KG1 (cell line): ENCODE results near the gene SUCO.
"Not testable (repeated sequence)": the region's sequence is repeated elsewhere in the genome, so short reads cannot be mapped to it uniquely, and the experiment has no call there.

Experiments
- DNase-seq: peaks from one replicate; lab custom pipeline; 2025; lab: John Stamatoyannopoulos, UW

Gene SUCO

GRCh38 chr1:172559572-172560210 lies 26.7 kb downstream of the SUCO start:
- no peak for DNase-seq

GRCh38 chr1:172561252-172561651 lies 28.3 kb downstream of the SUCO start:
- no peak for DNase-seq

- no peak for DNase-seq
Observed at GRCh38 chr1:172566196-172566997, 33.4 kb downstream of the SUCO start.

GRCh38 chr1:172567720-172568119 lies 34.8 kb downstream of the SUCO start:
- no peak for DNase-seq

GRCh38 chr1:172574080-172574479 lies 41.1 kb downstream of the SUCO start:
- no peak for DNase-seq

GRCh38 chr1:172578586-172578985 lies 45.6 kb downstream of the SUCO start:
- no peak for DNase-seq

- no peak for DNase-seq
Observed at GRCh38 chr1:172581273-172581672, 48.3 kb downstream of the SUCO start.

GRCh38 chr1:172581779-172582178 lies 48.8 kb downstream of the SUCO start:
- no peak for DNase-seq

- DNase-seq: no peak
Observed at GRCh38 chr1:172582889-172583288, 49.9 kb downstream of the SUCO start.

GRCh38 chr1:172585348-172585747 lies 52.4 kb downstream of the SUCO start:
- no peak for DNase-seq

GRCh38 chr1:172585861-172586260 lies 52.9 kb downstream of the SUCO start:
- no peak for DNase-seq

- DNase-seq: no peak
Observed at GRCh38 chr1:172588296-172589291, 55.6 kb downstream of the SUCO start.

GRCh38 chr1:172589553-172589952 lies 56.6 kb downstream of the SUCO start:
- DNase-seq: no peak

- DNase-seq: not testable (repeated sequence)
Observed at GRCh38 chr1:172591429-172591828, 58.5 kb downstream of the SUCO start.

GRCh38 chr1:172595066-172595465 lies 62.1 kb downstream of the SUCO start:
- not testable (repeated sequence) for DNase-seq

- DNase-seq: not testable (repeated sequence)
Observed at GRCh38 chr1:172596782-172597181, 63.8 kb downstream of the SUCO start.

- DNase-seq: no peak
Observed at GRCh38 chr1:172599912-172600311, 67.0 kb downstream of the SUCO start.

GRCh38 chr1:172600615-172601014 lies 67.7 kb downstream of the SUCO start:
- DNase-seq: no peak

- no peak for DNase-seq
Observed at GRCh38 chr1:172601046-172601630, 68.2 kb downstream of the SUCO start.

GRCh38 chr1:172602706-172603105 lies 69.8 kb downstream of the SUCO start:
- no peak for DNase-seq

- DNase-seq: no peak
Observed at GRCh38 chr1:172603816-172604215, 70.9 kb downstream of the SUCO start.

GRCh38 chr1:172605641-172606040 lies 72.7 kb downstream of the SUCO start:
- DNase-seq: no peak
